Right renal cortex interstitium (tissue), 3 donors: ENCODE data around the gene RHEBL1. TPM values are rescaled to one million over a fixed set of nuclear protein-coding genes. Genes with fewer than 3 reads are reported as not detected.

Source experiments
- DNase-seq, 3 donors: peaks; one replicate each; pipeline ENCODE4 v3.0.0-alpha.2; 2013; ENCODE audit warnings: low read depth in 3 of 3, low spot score in 2 of 3
- polyA plus RNA-seq, 3 donors: library from polyadenylated mRNA; unstranded; fragments of 120-200 nt; gene quantifications; one replicate each; pipeline ENCODE4 v1.2.1, GENCODE V29; 2013; ENCODE audit not compliant: insufficient read length in 3 of 3

The RHEBL1 gene
- polyA plus RNA-seq, 3 donors, result 1.7 to 1.8 (median 1.8) TPM

DNA sequence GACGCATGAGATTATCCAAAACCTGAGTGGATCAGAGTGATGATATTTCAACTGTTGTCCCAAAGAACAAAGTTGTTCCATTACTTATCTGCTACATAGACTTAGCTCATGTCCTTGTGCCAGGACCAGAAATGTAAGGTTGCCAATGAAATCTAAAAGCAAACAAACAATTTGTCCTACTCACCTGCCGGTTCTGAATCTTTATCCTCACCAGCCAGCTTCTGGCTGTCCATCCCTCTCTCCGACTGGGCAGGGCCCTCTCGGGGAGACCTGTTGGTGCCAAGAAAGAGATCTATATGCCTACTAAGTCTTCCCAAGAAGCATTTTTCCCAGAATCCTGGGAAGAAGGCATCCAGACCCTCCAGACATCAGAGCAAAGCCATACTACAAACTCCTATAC lies 14.7 kb downstream of the RHEBL1 start:
- no peak for DNase-seq

DNA sequence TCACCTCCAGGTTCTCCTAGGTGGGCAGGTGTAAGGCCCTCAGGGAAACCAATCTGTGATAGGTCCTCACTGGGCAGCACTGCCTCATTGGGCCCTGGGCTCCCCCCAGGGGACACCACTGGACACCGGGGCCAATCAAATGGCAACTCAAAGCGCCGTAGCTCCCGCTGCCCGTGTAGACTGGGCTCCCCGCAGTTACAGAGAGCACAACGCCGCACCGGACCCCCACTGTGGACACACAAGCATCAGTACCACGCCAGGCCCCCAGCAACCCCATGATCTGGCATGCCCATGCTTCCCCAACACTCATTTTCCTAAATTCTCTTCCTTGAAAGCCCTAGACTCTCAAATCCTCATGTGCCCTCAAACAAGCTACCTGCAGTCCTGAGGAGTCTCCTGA lies 15.3 kb downstream of the RHEBL1 start:
- no peak for DNase-seq

DNA sequence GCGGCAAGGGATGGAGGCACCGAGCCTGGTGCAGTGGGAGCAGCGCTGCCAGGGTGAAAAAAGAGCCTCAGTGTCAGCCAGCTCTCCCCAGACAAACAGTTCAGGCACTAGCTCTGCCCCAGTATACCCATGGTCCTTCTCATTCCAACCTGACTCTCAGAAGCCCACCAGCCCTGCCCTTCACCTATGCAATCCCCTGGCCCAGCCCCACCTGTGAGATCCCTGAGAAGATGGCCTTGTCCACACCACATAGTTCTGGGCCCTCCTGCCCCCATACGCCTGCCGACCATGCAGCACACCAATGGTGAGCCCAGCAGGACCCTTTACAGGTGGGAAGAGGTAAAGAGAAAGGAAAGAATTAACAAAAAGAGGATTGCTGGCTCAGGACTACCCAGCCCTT lies 15.7 kb downstream of the RHEBL1 start:
- no peak for DNase-seq

DNA sequence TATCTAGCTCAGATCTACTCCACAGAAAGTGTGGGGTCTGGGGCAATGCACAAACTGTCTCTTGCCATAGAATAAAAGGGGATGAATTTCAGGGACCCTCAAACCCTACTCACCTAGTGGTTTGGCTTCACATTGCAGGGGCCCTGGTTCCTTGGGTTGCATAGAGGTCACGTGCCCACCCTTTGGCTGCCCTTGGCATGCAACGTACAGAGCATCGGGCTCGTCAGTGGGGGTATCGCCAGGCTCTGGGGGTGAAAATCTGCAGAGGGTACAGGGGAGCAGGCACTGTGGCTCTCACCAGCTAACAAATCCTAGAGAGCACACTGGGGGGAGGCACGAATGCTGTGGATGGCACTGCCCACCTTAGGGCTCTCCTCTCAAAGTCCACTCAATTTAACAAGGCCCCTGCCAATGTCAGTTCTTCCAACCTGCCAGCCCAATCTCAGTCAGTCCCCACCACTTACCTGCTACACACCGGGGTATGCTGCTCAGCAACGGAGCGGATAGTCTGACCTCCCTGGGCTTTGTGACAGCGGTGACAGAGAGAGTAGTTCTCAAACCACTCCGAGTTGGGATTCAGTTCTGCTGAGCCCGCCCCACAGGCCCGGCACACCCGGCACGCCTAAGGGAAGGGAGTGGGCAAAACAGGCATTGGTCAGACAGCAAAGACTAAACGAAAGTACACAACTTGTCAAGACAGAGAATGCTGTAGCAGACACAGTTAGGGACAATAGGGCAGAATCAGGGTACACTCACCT lies 17.1 kb downstream of the RHEBL1 start:
- no peak for DNase-seq

DNA sequence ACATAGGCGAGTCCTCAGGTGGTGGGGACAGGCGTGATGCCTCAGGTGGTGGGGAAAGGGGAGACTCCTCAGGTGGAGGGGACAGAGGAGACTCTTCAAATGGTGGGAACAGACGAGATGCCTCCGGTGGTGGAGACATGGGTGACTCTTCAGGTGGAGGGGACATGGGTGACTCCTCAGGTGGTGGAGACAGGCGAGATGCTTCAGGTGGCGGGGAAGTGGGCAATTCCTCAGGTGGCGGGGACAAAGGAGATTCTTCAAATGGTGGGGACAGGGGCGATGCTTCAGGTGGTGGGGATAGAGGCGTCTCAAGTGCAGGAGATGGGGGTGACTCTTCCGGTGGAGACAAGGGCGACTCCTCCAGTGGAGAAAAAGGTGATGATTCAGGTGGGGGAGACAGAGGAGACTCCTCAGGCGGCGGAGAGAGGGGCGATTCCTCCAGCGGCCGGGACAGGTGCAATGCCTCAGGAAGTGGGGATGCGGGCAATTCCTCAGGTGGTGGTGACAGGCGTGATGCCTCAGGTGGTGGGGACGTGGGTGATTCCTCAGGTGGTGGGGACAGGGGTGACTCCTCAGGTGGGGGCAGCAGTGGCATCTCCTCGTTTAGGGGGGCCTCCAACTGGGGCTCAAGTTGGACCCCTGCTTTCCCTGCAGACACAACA lies 17.9 kb downstream of the RHEBL1 start:
- no peak for DNase-seq

- no peak for DNase-seq
Measured at GRCh38 chr12:49051373-49051764, 18.4 kb downstream of the RHEBL1 start.

DNA sequence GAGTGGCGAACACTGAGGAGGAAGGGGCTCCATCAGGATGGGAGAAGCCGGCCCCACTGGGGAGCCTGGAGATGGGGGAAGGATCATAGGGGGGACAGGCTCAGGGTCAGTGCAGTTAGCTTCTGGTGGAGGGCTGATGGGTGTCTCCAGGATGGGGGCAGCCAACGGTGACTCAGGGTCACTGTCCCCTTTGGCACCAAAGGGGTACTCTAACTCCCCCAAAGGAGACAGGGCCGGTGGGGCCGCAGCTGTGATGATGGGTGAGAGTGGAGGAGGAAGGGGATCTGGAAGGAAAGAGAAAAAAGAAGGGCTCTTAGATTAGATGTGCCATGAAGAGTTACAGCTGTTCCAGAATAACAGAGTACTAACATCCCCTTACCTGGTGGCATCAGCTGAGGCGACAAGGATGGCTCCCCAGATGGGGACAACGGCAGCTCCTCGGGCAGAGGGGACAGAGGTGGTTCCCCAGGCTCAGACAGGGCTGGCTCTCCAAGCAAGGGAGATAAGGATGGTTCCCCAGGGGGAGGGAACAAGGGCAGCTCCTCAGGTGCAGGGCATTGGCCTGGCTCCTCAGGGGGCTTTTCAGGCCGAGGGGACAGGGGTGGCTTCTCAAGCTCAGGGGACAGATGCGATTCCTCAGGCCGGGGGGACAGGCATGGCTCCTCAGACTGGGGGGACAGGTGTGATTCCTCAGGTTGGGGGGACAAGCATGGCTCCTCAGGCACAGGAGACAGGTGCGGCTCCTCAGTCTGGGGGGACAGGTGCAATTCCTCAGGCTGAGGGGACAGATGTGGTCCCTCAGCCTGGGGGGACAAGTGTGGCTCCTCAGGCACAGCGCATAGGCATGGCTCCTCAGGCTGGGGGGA lies 19.0 kb downstream of the RHEBL1 start:
- no peak for DNase-seq

GRCh38 chr12:49049566-49050224 lies 20.1 kb downstream of the RHEBL1 start:
- no peak for DNase-seq

GRCh38 chr12:49048953-49049352 lies 20.8 kb downstream of the RHEBL1 start:
- no peak for DNase-seq

- no peak for DNase-seq
Measured at GRCh38 chr12:49046129-49046895, 23.5 kb downstream of the RHEBL1 start.

GRCh38 chr12:49044660-49045059 lies 25.1 kb downstream of the RHEBL1 start:
- no peak for DNase-seq

DNA sequence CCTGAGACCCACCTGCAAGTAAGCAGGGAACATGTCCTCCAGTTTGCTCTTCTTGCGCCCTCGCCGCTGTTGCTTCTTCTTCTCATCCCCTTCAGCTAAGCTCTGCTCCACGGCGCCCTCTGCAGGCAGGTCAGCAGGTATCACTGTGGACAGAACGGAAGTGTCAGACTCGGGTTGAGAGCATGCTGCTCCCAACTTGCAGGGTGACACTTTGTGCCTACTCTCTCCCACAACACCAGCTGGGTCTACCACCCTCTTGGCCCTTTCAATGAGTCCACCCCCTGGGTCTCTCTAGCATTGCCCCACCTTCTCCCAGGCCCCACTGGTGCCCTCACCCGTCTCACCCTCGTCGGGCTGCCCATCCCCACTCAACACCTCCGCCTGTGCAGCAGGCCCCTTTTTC lies 25.9 kb downstream of the RHEBL1 start:
- no peak for DNase-seq

- no peak for DNase-seq
Measured at GRCh38 chr12:49043241-49043640, 26.5 kb downstream of the RHEBL1 start.

DNA sequence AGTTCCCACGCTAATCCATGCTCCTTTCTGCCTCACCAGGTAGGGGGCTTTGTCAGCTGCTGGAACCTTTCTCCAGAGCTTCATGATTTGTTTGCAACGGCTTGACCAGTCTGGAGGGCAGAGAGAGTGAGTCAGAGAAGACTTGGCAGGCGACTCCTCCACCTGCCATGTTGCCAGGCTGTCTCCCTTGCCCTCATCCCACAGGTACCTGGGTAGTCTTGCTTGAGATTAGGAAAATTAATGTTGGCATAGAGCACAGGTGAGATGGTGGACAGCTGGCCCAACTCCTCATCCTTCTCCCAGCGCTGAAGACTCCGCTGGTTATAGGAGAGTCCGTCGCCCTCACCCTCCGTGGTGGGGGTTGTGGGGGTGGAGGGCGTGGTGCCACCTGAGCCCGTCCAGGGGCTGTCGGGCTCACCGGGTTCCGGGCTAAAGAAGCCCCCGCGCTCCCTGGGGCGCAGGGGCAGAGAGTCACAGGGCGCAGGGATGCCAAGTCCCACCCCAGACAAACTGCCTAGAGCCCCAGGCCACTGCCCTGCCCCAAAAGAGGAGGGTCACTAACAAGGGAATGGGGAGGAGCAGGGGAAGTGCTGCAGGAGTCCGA lies 27.8 kb downstream of the RHEBL1 start:
- no peak for DNase-seq

- DNase-seq, result no peak
Measured at GRCh38 chr12:49041036-49041880, 28.5 kb downstream of the RHEBL1 start.

DNA sequence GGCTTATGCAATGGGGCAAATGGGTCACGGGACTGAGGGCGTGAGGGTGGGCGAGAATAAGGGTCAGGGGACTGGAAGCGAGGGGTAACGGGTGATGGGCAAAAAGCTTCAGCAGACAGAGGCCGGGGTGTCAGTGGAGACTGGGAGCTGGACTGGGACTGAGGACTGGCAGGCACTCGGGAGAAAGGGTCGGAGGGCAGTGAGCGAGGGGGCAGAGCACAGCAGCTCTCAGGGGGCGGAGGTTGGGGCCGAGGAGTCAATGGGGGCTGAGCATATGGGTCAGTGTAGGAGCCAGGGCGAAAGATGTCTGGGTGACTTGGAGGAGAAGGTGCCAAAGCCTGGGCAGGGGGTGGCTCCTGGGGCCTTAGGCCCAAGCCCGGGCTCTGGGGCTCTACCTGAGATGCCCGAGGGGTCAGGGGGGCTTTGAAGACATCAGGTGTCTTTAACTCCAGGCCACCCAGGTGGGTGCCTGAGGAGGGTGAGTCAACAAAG lies 29.4 kb downstream of the RHEBL1 start:
- DNase-seq, result no peak

GRCh38 chr12:49039421-49040363 lies 30.1 kb downstream of the RHEBL1 start:
- no peak for DNase-seq
